HepG2 (cell line): ENCODE data around the gene RSRC2. TPM values are rescaled to one million over a fixed set of nuclear protein-coding genes. Genes with fewer than 3 reads are reported as not detected.

Experiments used
- ATF7 ChIP-seq, 2 experiments: fragments of 450-650 bp in 1 of 2; sonication (generic) in 1 of 2; formaldehyde crosslinking in 1 of 2; IDR thresholded peaks; 2 replicates each; pipeline versions ENCODE4 v1.4.0 to v1.6.1; 2016 to 2020; ENCODE audit warnings: antibody characterized with exemption in 1 of 2, mild to moderate bottlenecking in 1 of 2, missing genetic modification reagents in 1 of 2
- CBX2 ChIP-seq, 2 experiments: fragments of 200-600 bp in 1 of 2; sonication (generic); formaldehyde crosslinking in 1 of 2; IDR thresholded peaks; 2 replicates each; pipeline versions ENCODE4 v1.7.0 to v1.8.1; 2018 to 2022; ENCODE audit warnings: low read depth in 2 of 2, low read length in 1 of 2, mild to moderate bottlenecking in 1 of 2, missing genetic modification reagents in 1 of 2
- KAT2B ChIP-seq: fragments of 150-350 bp; IDR thresholded peaks from 2 replicates; pipeline ENCODE4 v1.6.1; 2014; ENCODE audit warnings: low read depth, low read length, borderline replicate concordance
- KDM2A ChIP-seq: sonication (generic); formaldehyde crosslinking; IDR thresholded peaks from 2 replicates; pipeline ENCODE4 v1.4.0; 2020; ENCODE audit warnings: low read depth, missing genetic modification reagents, borderline replicate concordance
- NPAS2 ChIP-seq: sonication (generic); formaldehyde crosslinking; IDR thresholded peaks from 2 replicates; pipeline ENCODE4 v1.8.0; 2022; ENCODE audit warnings: mild to moderate bottlenecking, missing genetic modification reagents, borderline replicate concordance
- NR1H2 ChIP-seq: sonication (generic); formaldehyde crosslinking; IDR thresholded peaks from 2 replicates; pipeline ENCODE4 v1.8.1; 2022; ENCODE audit warnings: low read depth, missing genetic modification reagents, borderline replicate concordance
- PHF5A ChIP-seq: IDR thresholded peaks from one replicate; pipeline ENCODE4 v1.6.1; 2018; ENCODE audit warnings: low read depth, missing genetic modification reagents; ENCODE audit not compliant: unreplicated experiment
- RBAK ChIP-seq: sonication (generic); formaldehyde crosslinking; IDR thresholded peaks from 2 replicates; pipeline ENCODE4 v1.5.1; 2020; ENCODE audit warnings: mild to moderate bottlenecking, missing genetic modification reagents
- SP1 ChIP-seq, 2 experiments: fragments of 450-650 bp in 1 of 2; sonication (generic) in 1 of 2; formaldehyde crosslinking in 1 of 2; IDR thresholded peaks; 2 replicates each; pipeline versions ENCODE4 v1.4.0 to v1.6.1; 2016 to 2020; ENCODE audit warnings: missing genetic modification reagents in 1 of 2
- SSRP1 ChIP-seq: IDR thresholded peaks from 2 replicates; pipeline ENCODE4 v1.6.1; 2016; ENCODE audit warnings: control low read depth
- TOPORS ChIP-seq: sonication (generic); formaldehyde crosslinking; IDR thresholded peaks from 2 replicates; pipeline ENCODE4 v1.8.0; 2023; ENCODE audit warnings: mild to moderate bottlenecking, missing genetic modification reagents
- ZNF225 ChIP-seq: sonication (generic); formaldehyde crosslinking; IDR thresholded peaks from 2 replicates; pipeline ENCODE4 v1.4.0; 2020; ENCODE audit warnings: mild to moderate bottlenecking, missing genetic modification reagents
- ZNF432 ChIP-seq: sonication (generic); formaldehyde crosslinking; IDR thresholded peaks from 2 replicates; pipeline ENCODE4 v1.5.0; 2020; ENCODE audit warnings: missing genetic modification reagents, mild to moderate bottlenecking, borderline replicate concordance
- ZNF549 ChIP-seq: sonication (generic); formaldehyde crosslinking; IDR thresholded peaks from 2 replicates; pipeline ENCODE4 v1.5.0; 2020; ENCODE audit warnings: missing genetic modification reagents
- ZNF652 ChIP-seq: IDR thresholded peaks from 2 replicates; pipeline ENCODE4 v1.6.1; 2016; ENCODE audit warnings: low read depth, borderline replicate concordance
- ZNF75D ChIP-seq: sonication (generic); formaldehyde crosslinking; IDR thresholded peaks from 2 replicates; pipeline ENCODE4 v1.8.1; 2023; ENCODE audit warnings: missing genetic modification reagents, mild to moderate bottlenecking, borderline replicate concordance
- polyA plus RNA-seq, 8 experiments: library from polyadenylated mRNA; depleted of rRNA in 3 of 8; stranded (reverse) in 7 of 8; unstranded in 1 of 8; fragments of >200 nt; fragmentation: Illumina TruSeq in 4 of 8; extraction: Trizol in 4 of 8; gene quantifications; 2 replicates each; pipeline versions ENCODE4 v1.2.1 to v1.2.3, GENCODE V29; 2011 to 2016; ENCODE audit warnings: low read depth in 4 of 8, missing spikeins in 1 of 8, mixed read lengths in 1 of 8; ENCODE audit not compliant: insufficient read depth in 1 of 8
- total RNA-seq, 5 experiments: library from RNA; depleted of rRNA; stranded (reverse); fragments of >200 nt; fragmentation: Illumina TruSeq; extraction: Trizol; gene quantifications; 2 replicates each; pipeline ENCODE4 v1.2.3, GENCODE V29; 2016; ENCODE audit warnings: low read depth in 1 of 5
- TF ChIP-seq, protein P1 (sequence below): sonication (generic); formaldehyde crosslinking; IDR thresholded peaks from 2 replicates; pipeline ENCODE4 v1.8.0; 2022; ENCODE audit warnings: missing genetic modification reagents, mild to moderate bottlenecking, inconsistent platforms, borderline replicate concordance
- TF ChIP-seq, protein P2 (sequence below): sonication (generic); formaldehyde crosslinking; conservative IDR thresholded peaks from 2 replicates; pipeline ENCODE4 v1.5.0; 2020; ENCODE audit warnings: missing genetic modification reagents
- TF ChIP-seq, protein P3 (sequence below): sonication (generic); formaldehyde crosslinking; IDR thresholded peaks from 2 replicates; pipeline ENCODE4 v1.5.0; 2020; ENCODE audit warnings: missing genetic modification reagents, mild to moderate bottlenecking, borderline replicate concordance
- TF ChIP-seq, protein P4 (sequence below), 2 experiments: fragments of 450-650 bp in 1 of 2; sonication (generic) in 1 of 2; formaldehyde crosslinking; IDR thresholded peaks; 2 replicates each; pipeline versions ENCODE4 v1.5.0 to v1.8.0; 2020 to 2022; ENCODE audit warnings: mild to moderate bottlenecking in 1 of 2, missing genetic modification reagents in 1 of 2
- TF ChIP-seq, protein P5 (sequence below): sonication (generic); formaldehyde crosslinking; conservative IDR thresholded peaks from 2 replicates; pipeline ENCODE4 v1.4.0; 2020; ENCODE audit warnings: missing genetic modification reagents
- TF ChIP-seq, protein P6 (sequence below): sonication (generic); formaldehyde crosslinking; IDR thresholded peaks from 2 replicates; pipeline ENCODE4 v1.8.1; 2023; ENCODE audit warnings: mild to moderate bottlenecking, missing genetic modification reagents, borderline replicate concordance

RSRC2 gene
- total and polyA plus RNA-seq, 2 of the 13 experiments (the other 11 are each of a cell fraction or from before 2014, with no cell fraction given), result 31.4 to 77.8 TPM

DNA sequence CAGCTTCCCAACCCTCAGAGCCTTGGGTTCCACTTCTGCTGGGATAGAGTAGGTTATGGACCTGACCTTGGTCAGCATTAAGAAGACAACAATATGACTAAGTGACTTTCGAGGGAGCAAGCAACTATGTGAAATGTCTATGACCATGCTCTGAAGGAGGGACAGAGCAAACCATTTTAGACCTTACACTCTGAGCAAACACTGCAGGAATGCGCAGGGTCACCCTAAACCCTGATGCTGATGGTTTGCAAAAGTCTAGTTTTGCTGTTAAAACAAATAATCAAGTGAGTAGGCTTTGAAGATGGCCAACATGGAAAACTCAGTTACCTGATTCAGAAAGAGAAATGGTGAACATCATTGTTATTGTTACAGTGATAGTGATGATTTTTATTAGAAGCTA lies 34.7 kb downstream of the RSRC2 start (continued):
- TF ChIP-seq, protein P1, sequence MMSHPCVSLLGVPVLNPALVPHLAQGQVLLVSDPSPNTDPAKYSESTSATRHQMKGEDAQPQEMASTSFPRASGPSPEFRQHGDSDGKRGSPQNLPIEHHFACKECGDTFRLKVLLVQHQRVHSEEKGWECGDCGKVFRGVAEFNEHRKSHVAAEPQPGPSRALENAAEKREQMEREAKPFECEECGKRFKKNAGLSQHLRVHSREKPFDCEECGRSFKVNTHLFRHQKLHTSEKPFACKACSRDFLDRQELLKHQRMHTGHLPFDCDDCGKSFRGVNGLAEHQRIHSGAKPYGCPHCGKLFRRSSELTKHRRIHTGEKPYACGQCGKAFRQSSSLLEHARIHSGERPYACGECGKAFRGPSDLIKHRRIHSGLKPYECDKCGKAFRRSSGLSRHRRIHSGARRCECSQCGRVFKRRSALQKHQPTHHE (CRISPR knock-in tag), result no peak
- TF ChIP-seq, protein P2, sequence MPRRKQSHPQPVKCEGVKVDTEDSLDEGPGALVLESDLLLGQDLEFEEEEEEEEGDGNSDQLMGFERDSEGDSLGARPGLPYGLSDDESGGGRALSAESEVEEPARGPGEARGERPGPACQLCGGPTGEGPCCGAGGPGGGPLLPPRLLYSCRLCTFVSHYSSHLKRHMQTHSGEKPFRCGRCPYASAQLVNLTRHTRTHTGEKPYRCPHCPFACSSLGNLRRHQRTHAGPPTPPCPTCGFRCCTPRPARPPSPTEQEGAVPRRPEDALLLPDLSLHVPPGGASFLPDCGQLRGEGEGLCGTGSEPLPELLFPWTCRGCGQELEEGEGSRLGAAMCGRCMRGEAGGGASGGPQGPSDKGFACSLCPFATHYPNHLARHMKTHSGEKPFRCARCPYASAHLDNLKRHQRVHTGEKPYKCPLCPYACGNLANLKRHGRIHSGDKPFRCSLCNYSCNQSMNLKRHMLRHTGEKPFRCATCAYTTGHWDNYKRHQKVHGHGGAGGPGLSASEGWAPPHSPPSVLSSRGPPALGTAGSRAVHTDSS (CRISPR knock-in tag), result no peak
- TF ChIP-seq ZNF75D (CRISPR knock-in tag) (no peak), CBX2 (IDR thresholded peaks at IDR 0.05; ENCODE audit: low read depth, low read length) (no peak), CBX2 (CRISPR knock-in tag; IDR thresholded peaks at IDR 0.05; ENCODE audit: low read depth) (no peak), SSRP1 (CRISPR knock-in tag) (peak; percentile 73; the same call in 1 of the 2 replicates), RBAK (CRISPR knock-in tag) (no peak), ZNF652 (CRISPR knock-in tag) (no peak), SP1 (IDR thresholded peaks at IDR 0.05) (no peak), SP1 (CRISPR knock-in tag; IDR thresholded peaks at IDR 0.05) (no peak), ZNF549 (CRISPR knock-in tag) (no peak), KDM2A (CRISPR knock-in tag) (no peak), PHF5A (peak; percentile 20), NR1H2 (CRISPR knock-in tag) (no peak), NPAS2 (CRISPR knock-in tag) (no peak), ATF7 (IDR thresholded peaks at IDR 0.05) (no peak), ATF7 (CRISPR knock-in tag; IDR thresholded peaks at IDR 0.05) (no peak), TOPORS (no peak), KAT2B (no peak), ZNF225 (CRISPR knock-in tag) (no peak), ZNF432 (no peak)
- TF ChIP-seq, protein P3, sequence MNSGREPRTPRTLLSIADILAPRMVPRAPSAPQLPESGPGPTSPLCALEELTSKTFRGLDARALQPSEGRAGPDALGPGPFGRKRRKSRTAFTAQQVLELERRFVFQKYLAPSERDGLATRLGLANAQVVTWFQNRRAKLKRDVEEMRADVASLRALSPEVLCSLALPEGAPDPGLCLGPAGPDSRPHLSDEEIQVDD (CRISPR knock-in tag), result no peak
- TF ChIP-seq, protein P4, sequence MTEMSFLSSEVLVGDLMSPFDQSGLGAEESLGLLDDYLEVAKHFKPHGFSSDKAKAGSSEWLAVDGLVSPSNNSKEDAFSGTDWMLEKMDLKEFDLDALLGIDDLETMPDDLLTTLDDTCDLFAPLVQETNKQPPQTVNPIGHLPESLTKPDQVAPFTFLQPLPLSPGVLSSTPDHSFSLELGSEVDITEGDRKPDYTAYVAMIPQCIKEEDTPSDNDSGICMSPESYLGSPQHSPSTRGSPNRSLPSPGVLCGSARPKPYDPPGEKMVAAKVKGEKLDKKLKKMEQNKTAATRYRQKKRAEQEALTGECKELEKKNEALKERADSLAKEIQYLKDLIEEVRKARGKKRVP (CRISPR knock-in tag; IDR thresholded peaks at IDR 0.05), result 0 out of 4 replicates have a peak, but pooled peaks of 1 of the 2 experiments have one; percentile 39
- TF ChIP-seq, protein P5, sequence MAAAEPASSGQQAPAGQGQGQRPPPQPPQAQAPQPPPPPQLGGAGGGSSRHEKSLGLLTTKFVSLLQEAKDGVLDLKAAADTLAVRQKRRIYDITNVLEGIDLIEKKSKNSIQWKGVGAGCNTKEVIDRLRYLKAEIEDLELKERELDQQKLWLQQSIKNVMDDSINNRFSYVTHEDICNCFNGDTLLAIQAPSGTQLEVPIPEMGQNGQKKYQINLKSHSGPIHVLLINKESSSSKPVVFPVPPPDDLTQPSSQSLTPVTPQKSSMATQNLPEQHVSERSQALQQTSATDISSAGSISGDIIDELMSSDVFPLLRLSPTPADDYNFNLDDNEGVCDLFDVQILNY (CRISPR knock-in tag), result no peak
- TF ChIP-seq, protein P6, sequence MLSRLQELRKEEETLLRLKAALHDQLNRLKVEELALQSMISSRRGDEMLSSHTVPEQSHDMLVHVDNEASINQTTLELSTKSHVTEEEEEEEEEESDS, result no peak
